SK-N-SH (cell line): ENCODE results near the gene MOB2. TPM values are rescaled to one million over a fixed set of nuclear protein-coding genes. Genes with fewer than 3 reads are reported as not detected.

Experiments used
- CTCF ChIA-PET: fragments of 300-600, 350-600 bp; formaldehyde crosslinking; extraction: SDS; loops from one replicate; lab custom pipeline; 2021; lab: Yijun Ruan, JAX
- POLR2A ChIA-PET: fragments of 350-600 bp; sonication (Branson Sonifier 250); formaldehyde crosslinking; extraction: SDS; loops from one replicate; lab custom pipeline; 2020; ENCODE audit warnings: antibody characterized with exemption, inconsistent platforms; lab: Yijun Ruan, JAX
- DNase-seq: peaks from one replicate; pipeline ENCODE4 v3.0.0; 2012
- H2AFZ ChIP-seq: fragments of 200-600 bp; sonication (generic); 2 replicates; pipeline ENCODE4 v1.8.1; 2016; ENCODE audit warnings: antibody characterized with exemption, mild to moderate bottlenecking, low read depth
- H3F3A ChIP-seq: fragments of 200-600 bp; sonication (generic); replicated peaks from 2 replicates; pipeline ENCODE3; 2016; ENCODE audit warnings: antibody characterized with exemption, mild to moderate bottlenecking; ENCODE audit not compliant: insufficient read depth
- H3K27ac ChIP-seq, 2 experiments: fragments of 200-500 bp in 1 of 2; fragments of 200-600 bp in 1 of 2; sonication (Bioruptor generic) in 1 of 2; sonication (generic), shearing (Covaris generic) in 1 of 2; 2 replicates each; pipeline versions ENCODE4 v1.5.1 to v1.6.1; 2014 to 2016; ENCODE audit warnings: low read depth in 2 of 2, inconsistent platforms in 1 of 2, low read length in 1 of 2, mild to moderate bottlenecking in 1 of 2, mixed read lengths in 1 of 2
- H3K27me3 ChIP-seq: fragments of 200-600 bp; sonication (generic), shearing (Covaris generic); 2 replicates; pipeline ENCODE4 v1.6.1; 2016; ENCODE audit warnings: mixed run types; ENCODE audit not compliant: insufficient read depth
- H3K36me3 ChIP-seq, 2 experiments: fragments of 200-500 bp in 1 of 2; fragments of 200-600 bp in 1 of 2; sonication (Bioruptor generic) in 1 of 2; sonication (generic) in 1 of 2; replicated peaks in 1 of 2; 2 replicates each; pipeline versions ENCODE3 to v1.5.1; 2014 to 2016; ENCODE audit warnings: low read length in 1 of 2, mild to moderate bottlenecking in 1 of 2; ENCODE audit not compliant: insufficient read depth in 2 of 2, control insufficient read depth in 1 of 2
- H3K4me1 ChIP-seq, 2 experiments: fragments of 200-500 bp in 1 of 2; fragments of 200-600 bp in 1 of 2; sonication (Bioruptor generic) in 1 of 2; sonication (generic), shearing (Covaris generic) in 1 of 2; 2 replicates each; pipeline versions ENCODE4 v1.5.1 to v1.6.1; 2014 to 2016; ENCODE audit warnings: low read depth in 1 of 2, low read length in 1 of 2, mixed run types in 1 of 2; ENCODE audit not compliant: insufficient read depth in 2 of 2, control insufficient read depth in 1 of 2
- H3K4me2 ChIP-seq: fragments of 200-600 bp; sonication (generic), shearing (Covaris generic); 2 replicates; pipeline ENCODE4 v1.6.1; 2017; ENCODE audit warnings: mixed run types
- H3K4me3 ChIP-seq, 2 experiments: fragments of 200-500 bp in 1 of 2; fragments of 200-600 bp in 1 of 2; sonication (Bioruptor generic) in 1 of 2; sonication (generic), shearing (Covaris generic) in 1 of 2; 2 replicates each; pipeline versions ENCODE4 v1.5.1 to v1.8.1; 2014 to 2016; ENCODE audit warnings: low read depth in 2 of 2, inconsistent platforms in 1 of 2, low read length in 1 of 2, mild to moderate bottlenecking in 1 of 2, mixed read lengths in 1 of 2, moderate library complexity in 1 of 2
- H3K79me2 ChIP-seq: fragments of 200-600 bp; sonication (generic); 2 replicates; pipeline ENCODE4 v1.8.1; 2017; ENCODE audit warnings: mild to moderate bottlenecking; ENCODE audit not compliant: insufficient read depth
- H3K9ac ChIP-seq: fragments of 200-600 bp; sonication (generic); 2 replicates; pipeline ENCODE4 v1.6.1; 2017; ENCODE audit warnings: mixed run types
- H3K9me2 ChIP-seq: fragments of 200-600 bp; sonication (generic); 2 replicates; pipeline ENCODE4 v1.6.1; 2017; ENCODE audit warnings: mixed run types
- H3K9me3 ChIP-seq: fragments of 200-600 bp; sonication (generic); 2 replicates; pipeline ENCODE4 v1.6.1; 2017; ENCODE audit warnings: mixed run types, mild to moderate bottlenecking, moderate library complexity
- H4K20me1 ChIP-seq: fragments of 200-600 bp; sonication (generic); 2 replicates; pipeline ENCODE4 v1.6.1; 2017; ENCODE audit warnings: mild to moderate bottlenecking, mixed run types; ENCODE audit not compliant: insufficient read depth
- IRF3 ChIP-seq: fragments of 150-350 bp; IDR thresholded peaks from 2 replicates; pipeline ENCODE4 v1.6.1; 2016; ENCODE audit warnings: mild to moderate bottlenecking, low read depth, low read length
- JUND ChIP-seq: IDR thresholded peaks from 2 replicates; pipeline ENCODE4 v1.4.0; 2012
- MXI1 ChIP-seq: IDR thresholded peaks from 2 replicates; pipeline ENCODE4 v1.6.1; 2012; ENCODE audit warnings: mild to moderate bottlenecking, low read depth, low read length, improper control_type of control experiment
- PBX3 ChIP-seq: IDR thresholded peaks from 2 replicates; pipeline ENCODE4; 2012
- REST ChIP-seq: IDR thresholded peaks from 2 replicates; pipeline ENCODE4 v1.6.1; 2012; ENCODE audit warnings: mild to moderate bottlenecking, low read depth, low read length, moderate library complexity
- SMC3 ChIP-seq: IDR thresholded peaks from 2 replicates; pipeline ENCODE4 v1.6.1; 2012; ENCODE audit warnings: low read depth, low read length, improper control_type of control experiment
- TEAD4 ChIP-seq: IDR thresholded peaks from 2 replicates; pipeline ENCODE4 v1.4.0; 2012; ENCODE audit warnings: mild to moderate bottlenecking, borderline replicate concordance; ENCODE audit not compliant: insufficient read depth
- USF2 ChIP-seq: fragments of 150-350 bp; IDR thresholded peaks from 2 replicates; pipeline ENCODE4 v1.6.1; 2017; ENCODE audit warnings: antibody characterized with exemption, low read length, low read depth, borderline replicate concordance
- ZBTB33 ChIP-seq: IDR thresholded peaks from 2 replicates; pipeline ENCODE4 v1.4.0; 2012; ENCODE audit warnings: low read depth, borderline replicate concordance
- WGBS: methylation state at CpG from one replicate; pipeline ENCODE4 v1.1.6; 2017; ENCODE audit warnings: low lambda C conversion rate; 5-methylcytosine and 5-hydroxymethylcytosine counted together
- polyA plus RNA-seq, 3 experiments: library from polyadenylated mRNA; depleted of rRNA; stranded (reverse); fragments of >200 nt; gene quantifications; 2 replicates each; pipeline ENCODE4 v1.2.3, GENCODE V29; 2012

The MOB2 gene
- polyA plus RNA-seq, 1 of the 3 experiments (the other 2 are of a cell fraction): 45.8 TPM

GRCh38 chr11:1499899-1500298 lies 13.3 kb upstream of the MOB2 start:
- TF ChIP-seq PBX3: no peak
- TF ChIP-seq TEAD4: no peak
- no peak for TF ChIP-seq ZBTB33
- TF ChIP-seq MXI1: no peak
- TF ChIP-seq IRF3: no peak
- TF ChIP-seq SMC3: no peak
- TF ChIP-seq REST: no peak
- TF ChIP-seq USF2: no peak
- TF ChIP-seq JUND: no peak
- no peak for DNase-seq
- Histone ChIP-seq H3K36me3 (peaks cover 0 to 4% of the 10 kb centered on the region in 2 experiments), H3K79me2 (peaks cover 76% of the 10 kb centered on the region), H4K20me1 (peaks cover 68% of the 10 kb centered on the region), H3K9me2 (no peaks in the 10 kb centered on the region), H3K4me3 (no peak overlapping the region), H3F3A (peaks cover 5% of the 10 kb centered on the region), H3K4me2 (no peak overlapping the region), H2AFZ (no peak overlapping the region), H3K9ac (no peak overlapping the region), H3K4me1 (peaks cover 0 to 44% of the 10 kb centered on the region in 2 experiments; a peak in 1 of 4 replicates), H3K27ac (no peak overlapping the region; a peak in 1 of 4 replicates), H3K9me3 (no peaks in the 10 kb centered on the region), H3K27me3 (no peaks in the 10 kb centered on the region)
- ChIA-PET POLR2A (interaction anchor here (0.6 kb wide), 1 partner anchor 14 kb away, joined by 4 read pairs; no protein-coding TSS in a partner anchor), CTCF (no interaction called here)
- WGBS: 96% methylated on average over 11 of the region's 14 CpGs
